GM19351 (cell line): Measurements from ENCODE around the gene ATP6V0E1.
"Not testable (repeated sequence)": the region's sequence is repeated elsewhere in the genome, so short reads cannot be mapped to it uniquely, and the experiment has no call there.

Experiments used
- ATAC-seq: cut with Tn5 transposase; IDR thresholded peaks from one replicate; pipeline ENCODE4 v1.9.1; 2021; ENCODE audit warnings: mild to moderate bottlenecking, moderate library complexity; ENCODE audit not compliant: unreplicated experiment

Gene ATP6V0E1

GRCh38 chr5:173001229-173001841, 17.8 kb downstream of the ATP6V0E1 start:
- ATAC-seq: peak; percentile 91

- no peak for ATAC-seq
Measured at GRCh38 chr5:173003360-173003759, 19.8 kb downstream of the ATP6V0E1 start.

GRCh38 chr5:173004013-173004412, 20.4 kb downstream of the ATP6V0E1 start:
- ATAC-seq: no peak

- no peak for ATAC-seq
Measured at GRCh38 chr5:173004447-173004846, 20.9 kb downstream of the ATP6V0E1 start.

GRCh38 chr5:173010021-173010420, 26.4 kb downstream of the ATP6V0E1 start:
- ATAC-seq: no peak

- ATAC-seq: no peak
Measured at GRCh38 chr5:173010547-173011464, 27.2 kb downstream of the ATP6V0E1 start.

GRCh38 chr5:173011566-173011965, 28.0 kb downstream of the ATP6V0E1 start:
- no peak for ATAC-seq

GRCh38 chr5:173012882-173013281, 29.3 kb downstream of the ATP6V0E1 start:
- no peak for ATAC-seq

GRCh38 chr5:173014671-173015070, 31.1 kb downstream of the ATP6V0E1 start:
- ATAC-seq: no peak

- ATAC-seq: no peak
Measured at GRCh38 chr5:173015192-173015591, 31.6 kb downstream of the ATP6V0E1 start.

- no peak for ATAC-seq
Measured at GRCh38 chr5:173015598-173016455, 32.3 kb downstream of the ATP6V0E1 start.

GRCh38 chr5:173016598-173017046, 33.1 kb downstream of the ATP6V0E1 start:
- no peak for ATAC-seq

- ATAC-seq: not testable (repeated sequence)
Measured at GRCh38 chr5:173017087-173017486, 33.5 kb downstream of the ATP6V0E1 start.

GRCh38 chr5:173018358-173018757, 34.8 kb downstream of the ATP6V0E1 start:
- no peak for ATAC-seq

- ATAC-seq: no peak
Measured at GRCh38 chr5:173020154-173020581, 36.6 kb downstream of the ATP6V0E1 start.

- ATAC-seq: no peak
Measured at GRCh38 chr5:173020643-173021042, 37.1 kb downstream of the ATP6V0E1 start.

- ATAC-seq: no peak
Measured at GRCh38 chr5:173025651-173026050, 42.1 kb downstream of the ATP6V0E1 start.

- no peak for ATAC-seq
Measured at GRCh38 chr5:173027905-173028304, 44.3 kb downstream of the ATP6V0E1 start.

- ATAC-seq: no peak
Measured at GRCh38 chr5:173028811-173029327, 45.3 kb downstream of the ATP6V0E1 start.

- ATAC-seq: no peak
Measured at GRCh38 chr5:173029499-173029921, 45.9 kb downstream of the ATP6V0E1 start.

- ATAC-seq: not testable (repeated sequence)
Measured at GRCh38 chr5:173032096-173032495, 48.5 kb downstream of the ATP6V0E1 start.
